Measurements from ENCODE around the gene MYH15.
"Not testable (repeated sequence)": the region's sequence is repeated elsewhere in the genome, so short reads cannot be mapped to it uniquely, and the experiment has no call there.

The MYH15 gene

DNA sequence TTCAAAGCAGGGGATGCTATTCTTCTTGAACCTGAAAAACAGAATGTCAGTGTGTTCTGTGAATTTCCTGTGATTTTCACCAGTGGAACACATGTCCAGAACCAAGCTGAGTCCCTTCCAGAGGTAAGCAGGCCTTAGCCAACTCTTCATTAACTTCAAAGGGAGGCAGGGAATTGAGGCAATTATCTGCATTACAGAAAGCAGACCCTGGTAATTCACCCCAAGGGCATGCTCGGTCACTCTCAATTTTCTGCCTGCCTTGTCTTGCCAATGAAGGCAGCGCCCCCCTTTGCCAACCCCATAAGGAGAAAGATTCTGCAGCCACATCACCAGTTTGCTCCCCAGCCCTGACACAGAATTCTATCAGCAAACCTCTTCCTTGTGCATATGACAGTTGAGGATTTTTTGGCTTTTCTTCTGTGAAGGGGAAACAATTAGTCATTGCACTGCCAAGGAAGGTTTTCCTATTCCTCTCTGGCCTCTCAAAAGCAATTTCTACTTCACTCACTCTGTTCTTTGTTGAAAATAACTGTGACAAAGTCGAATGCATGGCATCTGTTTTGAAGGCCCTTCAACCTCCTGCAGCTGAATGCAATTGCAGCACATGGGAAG is 128.8 kb downstream of the MYH15 start:
- no peak for DNase-seq

DNA sequence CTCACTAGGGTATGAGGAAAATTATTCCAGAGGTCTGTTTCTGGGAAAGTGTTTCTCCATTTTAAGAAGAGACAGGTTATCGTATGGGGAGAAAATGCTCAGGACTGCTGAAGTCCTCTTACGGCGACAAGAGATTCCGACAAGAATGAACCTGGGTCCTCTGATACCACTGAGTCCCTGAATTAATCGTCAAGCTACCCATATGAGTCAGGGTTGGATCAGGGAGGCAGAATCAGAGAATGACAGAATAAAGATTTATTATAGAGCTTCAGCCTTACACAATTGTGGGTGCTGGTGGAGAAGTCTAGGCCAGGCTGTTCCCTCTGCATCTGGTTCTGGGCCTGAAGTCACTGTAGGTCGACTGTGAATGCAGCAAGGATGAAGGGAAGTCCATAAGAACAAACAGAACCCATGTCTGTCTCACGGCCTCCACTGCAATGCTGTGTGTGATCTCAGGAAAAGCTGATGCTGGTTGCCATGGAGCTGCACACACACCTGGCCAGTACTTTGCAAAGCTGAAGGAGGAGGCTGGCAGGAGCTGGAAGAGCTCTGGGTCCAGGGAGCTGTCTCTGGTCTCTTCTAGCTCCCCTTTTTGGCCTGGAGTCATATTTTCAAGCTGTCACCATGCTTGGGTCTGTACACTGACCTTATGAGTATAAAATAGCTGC is 130.1 kb downstream of the MYH15 start:
- DNase-seq = no peak

DNA sequence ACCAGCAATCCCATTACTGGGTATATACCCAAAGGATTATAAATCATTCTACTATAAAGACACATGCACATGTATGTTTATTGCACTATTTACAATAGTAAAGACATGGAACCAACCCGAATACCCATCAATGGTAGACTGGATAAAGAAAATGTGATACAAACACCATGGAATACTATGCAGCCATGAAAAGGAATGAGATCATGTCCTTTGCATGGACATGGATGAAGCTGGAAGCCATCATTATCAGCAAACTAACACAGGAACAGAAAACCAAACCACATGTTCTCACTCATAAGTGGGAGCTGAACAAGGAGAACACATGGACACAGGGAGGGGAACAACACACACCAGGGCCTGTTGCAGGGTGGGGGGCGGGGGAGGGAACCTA is 131.4 kb downstream of the MYH15 start:
- DNase-seq = not testable (repeated sequence)

DNA sequence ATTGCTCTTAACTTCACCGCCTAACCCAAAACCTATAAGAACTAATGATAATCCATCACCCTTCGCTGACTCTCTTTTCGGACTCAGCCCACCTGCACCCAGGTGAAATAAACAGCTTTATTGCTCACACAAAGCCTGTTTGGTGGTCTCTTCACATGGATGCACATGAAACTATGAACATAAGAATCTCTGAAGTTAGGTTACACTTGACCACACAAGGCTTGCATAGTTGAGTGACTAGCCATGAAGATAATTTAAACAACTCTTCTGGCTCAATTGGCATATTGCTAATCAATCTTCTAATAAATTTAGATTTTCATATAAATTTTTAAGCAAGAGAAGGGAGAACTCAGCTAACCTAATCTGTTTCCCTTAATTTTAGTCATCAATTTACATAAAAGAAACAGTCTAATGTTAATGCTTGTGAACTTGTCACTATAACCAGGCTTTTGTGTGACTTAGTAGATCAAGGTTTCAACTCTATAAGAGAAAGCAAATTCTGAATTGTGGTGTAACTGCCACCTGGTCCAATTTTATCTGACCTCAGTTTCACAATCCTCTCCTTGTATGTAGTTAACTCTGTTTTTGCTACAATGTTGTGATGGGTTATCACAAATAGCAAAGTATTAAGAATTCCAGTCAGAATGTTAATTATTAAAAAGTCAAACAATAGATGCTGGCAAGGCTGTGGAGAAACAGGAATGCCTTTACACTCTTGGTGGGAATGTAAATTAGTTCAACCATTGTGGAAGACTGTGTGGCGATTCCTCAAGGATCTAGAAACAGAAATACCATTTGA is 132.0 kb downstream of the MYH15 start:
- no peak for DNase-seq

DNA sequence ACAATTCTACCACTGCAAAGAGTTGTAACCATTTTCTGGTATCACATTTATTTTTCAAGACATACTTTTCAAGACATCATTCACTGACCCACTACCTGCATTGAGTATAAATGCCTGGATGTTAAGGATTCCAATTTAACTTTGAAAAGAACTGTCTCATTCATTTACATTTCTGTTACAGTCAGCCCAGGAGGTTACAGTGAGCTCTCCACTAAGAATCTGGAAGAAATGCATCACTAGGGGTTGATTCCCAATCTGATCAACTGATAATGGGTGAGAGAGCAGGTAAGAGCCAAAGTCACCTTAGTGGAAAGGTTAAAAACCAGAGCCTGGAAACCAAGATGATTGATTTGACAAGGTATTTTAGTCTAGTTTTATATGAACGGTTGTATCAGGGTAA is 133.0 kb downstream of the MYH15 start:
- DNase-seq = no peak

DNA sequence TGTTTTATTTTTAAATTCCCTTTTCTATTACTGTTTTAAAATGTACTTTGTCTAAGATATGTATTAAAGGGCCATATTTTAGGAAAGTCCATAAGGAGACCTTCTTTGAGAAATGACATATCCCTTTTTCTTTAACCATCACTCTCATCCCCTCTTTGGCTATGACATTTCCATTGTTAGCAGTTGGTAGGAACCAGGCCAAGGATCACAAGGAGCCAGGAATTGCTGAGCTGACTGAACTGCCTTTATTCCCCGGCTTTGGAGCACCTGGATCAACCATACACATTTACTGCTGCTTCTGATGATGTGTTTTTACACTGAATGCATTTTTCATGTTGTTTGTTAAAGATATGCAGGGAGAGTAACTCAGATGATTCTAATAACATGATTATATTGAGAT is 134.4 kb downstream of the MYH15 start:
- no peak for DNase-seq

DNA sequence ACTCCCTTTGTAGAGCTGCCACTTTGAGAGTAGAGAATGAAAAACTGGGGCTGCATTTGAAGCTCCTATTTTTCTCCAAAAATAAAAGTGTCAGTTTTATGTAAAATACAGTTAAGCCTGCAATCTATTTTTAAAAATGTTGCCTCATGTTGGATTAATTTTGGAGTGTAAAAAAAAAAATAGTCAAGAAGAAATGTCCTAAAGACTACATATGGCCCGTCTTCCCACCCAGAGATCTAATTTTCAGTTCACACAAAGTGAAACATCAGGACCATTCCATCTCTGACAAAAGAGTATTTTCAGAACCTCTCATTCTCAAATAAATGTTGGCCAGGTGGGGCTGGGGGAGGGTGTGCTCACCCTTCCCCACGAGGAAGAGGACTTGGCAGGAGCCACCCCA is 151.4 kb downstream of the MYH15 start:
- no peak for DNase-seq

DNA sequence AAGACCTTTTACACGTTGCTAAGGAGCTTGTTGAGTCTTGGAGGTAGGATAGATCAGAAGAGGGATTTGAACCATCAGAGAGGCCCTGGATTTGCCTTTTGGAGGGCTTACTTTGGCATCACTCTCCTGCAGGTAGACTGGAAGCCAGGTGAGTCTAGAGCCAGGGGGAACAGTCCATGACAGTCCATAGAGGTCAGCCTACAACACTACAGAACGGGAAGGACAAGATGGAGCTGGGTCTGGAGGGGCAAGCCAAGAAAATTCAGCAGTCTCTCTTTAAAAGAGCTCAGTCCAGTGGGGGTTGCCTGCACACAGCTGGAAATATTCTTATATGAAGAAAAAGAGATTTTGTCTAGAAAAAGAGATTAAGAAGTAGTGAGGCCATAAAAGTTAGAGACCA is 153.4 kb downstream of the MYH15 start:
- no peak for DNase-seq

DNA sequence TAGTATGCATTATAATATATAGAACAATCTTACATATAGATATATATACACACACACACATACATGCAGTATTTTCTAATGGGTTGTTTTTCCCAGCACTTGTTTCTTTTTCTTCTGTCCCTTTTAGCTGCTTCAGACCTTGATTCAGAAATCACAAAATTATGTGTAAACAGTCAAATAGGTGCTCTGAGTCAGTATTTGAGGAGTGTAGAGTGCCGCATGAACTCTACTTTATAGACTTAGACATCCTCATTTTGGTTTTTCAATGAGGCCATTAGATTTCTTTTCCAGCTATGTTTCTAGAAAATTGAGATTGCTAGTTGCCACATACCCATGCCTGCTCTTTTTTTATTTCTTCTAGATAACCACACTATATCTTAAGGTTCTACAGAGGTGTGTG is 155.8 kb downstream of the MYH15 start:
- no peak for DNase-seq

DNA sequence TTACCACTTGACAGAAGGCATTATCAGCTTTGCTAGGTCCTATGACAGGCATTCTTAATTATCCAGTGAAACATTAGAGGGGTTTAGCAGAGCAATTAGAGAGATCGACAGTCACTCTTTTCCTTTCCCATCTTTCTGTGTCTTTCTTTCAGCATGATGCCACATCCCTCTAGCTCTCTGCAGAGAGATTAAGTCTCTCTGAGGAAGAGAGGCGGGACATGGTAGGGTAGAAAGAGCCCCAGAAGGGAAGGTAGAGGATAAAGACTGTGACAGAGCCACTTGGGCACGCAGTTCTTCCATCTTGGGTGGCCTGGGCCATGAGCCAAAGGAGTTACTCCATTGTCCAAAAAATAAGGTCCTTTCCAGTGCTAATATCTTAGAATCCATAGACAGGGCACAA is 158.2 kb downstream of the MYH15 start:
- no peak for DNase-seq

DNA sequence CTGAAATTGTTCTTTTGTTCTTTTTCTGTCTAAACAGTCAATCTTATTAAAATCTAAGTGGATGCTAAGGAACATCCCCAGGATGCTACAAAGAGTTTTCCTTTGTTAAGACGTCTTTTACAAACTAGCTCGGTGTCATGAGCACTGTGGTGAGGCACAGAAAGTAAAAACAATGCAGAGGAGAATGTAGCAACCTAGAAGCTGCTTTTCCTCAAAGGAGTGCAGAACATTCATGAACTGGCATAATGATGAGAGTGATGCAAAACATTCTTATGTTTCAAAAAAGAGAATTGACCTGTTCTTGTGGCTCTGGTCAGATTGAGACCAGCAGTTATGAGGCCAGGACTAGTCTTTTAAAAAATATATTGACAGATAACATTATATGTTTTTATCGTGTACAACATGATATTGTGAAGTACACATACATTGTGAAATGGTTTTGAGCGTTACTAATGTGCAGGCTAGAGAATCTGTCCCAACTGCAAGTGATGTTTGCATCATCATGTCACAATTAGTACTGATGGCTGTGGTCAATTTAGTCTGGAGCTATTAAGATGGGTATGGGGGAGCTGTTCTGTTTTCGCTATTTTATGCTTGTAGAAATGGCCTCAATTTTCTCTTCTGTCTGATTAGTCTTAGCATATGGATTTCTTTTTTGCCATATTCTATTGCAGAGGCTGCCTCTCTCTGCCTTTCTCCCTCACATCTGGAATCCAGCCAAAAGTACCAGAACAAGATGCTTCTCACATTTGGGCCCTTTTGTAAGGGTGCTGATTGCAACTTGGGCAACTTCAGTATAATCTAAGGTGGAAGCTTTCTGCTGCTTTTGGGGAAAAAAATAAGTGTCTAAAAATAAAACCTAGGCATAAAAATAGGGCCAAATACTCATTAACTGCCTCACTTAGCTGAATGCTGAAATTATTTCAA is 163.8 kb downstream of the MYH15 start:
- no peak for DNase-seq

DNA sequence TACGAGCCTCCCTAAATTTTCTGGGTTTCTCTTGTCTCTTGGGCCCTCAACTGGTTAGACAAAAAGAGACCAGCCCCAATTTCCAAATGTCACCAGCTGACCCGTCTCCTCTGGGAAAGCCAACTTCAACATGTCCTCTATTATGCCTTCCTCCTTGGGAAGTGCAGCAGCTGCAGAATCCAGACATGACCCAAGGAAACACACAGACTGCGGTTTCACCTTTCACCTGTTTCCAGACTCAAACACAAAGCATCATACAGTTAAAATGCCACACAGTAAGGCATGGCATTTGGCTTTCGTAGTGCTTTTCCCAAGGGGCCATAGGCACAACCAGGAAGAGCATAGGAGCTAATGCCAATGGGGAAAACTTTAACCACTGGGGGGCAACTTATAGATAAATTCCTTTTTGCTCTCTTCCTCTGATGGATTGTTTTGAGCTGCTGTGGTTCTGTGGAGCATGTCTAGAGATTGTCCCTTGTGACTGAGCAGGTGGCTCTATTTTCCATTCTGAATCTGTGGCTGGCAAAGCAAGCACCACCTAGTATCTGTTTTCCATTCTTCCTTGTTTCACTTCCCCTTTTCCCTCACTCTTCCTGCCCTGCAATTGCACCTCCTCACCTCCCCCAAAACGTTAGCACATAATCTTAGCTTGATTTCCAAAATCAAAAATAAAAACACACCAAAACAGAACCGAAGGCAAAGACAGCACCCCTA is 164.7 kb downstream of the MYH15 start:
- DNase-seq = no peak

DNA sequence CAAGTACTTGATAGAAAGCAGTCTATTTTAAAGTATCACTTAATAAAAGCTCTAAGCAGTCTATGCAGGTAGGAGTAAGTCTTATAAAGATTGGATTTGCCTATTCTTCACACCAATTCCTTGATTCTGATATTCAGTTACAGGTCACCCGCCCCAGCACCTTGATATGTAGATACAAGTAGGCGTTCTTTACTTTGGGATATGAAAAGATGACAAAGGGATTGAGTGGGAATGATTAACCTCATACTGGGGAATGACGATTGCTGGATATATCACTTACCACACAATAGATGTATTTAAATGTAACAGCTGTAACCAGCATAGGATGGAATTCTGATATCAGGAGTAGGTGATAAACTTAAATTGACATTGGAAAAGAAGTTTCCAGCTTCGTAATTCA is 166.9 kb downstream of the MYH15 start:
- DNase-seq = no peak

DNA sequence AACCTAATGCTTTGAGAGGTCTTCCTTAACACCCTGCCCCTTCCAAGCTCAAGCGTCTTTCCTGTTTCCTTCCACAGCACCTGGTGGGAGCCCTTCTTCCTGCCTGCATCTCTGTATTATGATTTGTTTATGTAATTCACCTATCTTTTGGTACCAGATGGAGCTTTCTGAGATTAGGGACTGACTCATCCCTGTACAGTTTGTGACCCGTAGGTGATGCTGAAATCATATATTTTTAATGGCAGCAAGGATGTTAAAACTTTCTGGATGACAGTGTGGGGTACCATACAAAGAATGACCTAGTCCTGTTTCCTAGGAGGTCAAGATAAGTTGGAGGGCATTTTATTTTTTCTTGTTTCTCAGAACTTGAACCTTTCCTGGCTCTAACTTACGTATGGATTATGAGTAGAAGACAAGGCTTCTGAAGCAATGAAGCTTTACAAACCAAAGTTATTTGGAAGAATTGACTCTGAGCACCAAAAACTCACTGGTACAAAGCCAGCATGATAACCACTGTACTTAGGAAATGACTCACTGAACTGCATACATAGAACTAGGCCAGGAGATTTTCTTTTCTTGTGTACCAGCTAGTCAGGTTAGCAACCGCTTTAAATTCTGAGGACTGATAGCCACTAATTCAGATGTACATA is 167.4 kb downstream of the MYH15 start:
- DNase-seq = no peak

DNA sequence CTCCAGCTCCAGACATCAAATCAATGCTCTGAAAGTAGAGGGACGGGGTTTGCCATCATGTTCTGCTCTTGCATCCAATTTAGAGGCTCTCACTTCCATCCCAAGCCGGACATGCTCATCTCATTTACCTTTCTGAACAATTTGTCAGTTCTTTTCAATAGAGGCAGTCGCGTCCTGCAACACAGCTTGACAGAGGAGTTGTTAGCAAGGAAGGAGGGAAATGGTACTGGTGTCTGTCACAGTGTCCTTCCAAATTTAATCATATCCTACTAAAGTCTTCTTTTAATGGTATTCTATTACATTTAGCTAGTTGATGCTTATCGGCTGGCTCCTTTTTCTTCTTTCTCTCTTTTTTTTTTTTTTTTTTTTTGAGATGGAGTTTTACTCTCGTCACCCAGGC is 168.5 kb downstream of the MYH15 start:
- DNase-seq = no peak

DNA sequence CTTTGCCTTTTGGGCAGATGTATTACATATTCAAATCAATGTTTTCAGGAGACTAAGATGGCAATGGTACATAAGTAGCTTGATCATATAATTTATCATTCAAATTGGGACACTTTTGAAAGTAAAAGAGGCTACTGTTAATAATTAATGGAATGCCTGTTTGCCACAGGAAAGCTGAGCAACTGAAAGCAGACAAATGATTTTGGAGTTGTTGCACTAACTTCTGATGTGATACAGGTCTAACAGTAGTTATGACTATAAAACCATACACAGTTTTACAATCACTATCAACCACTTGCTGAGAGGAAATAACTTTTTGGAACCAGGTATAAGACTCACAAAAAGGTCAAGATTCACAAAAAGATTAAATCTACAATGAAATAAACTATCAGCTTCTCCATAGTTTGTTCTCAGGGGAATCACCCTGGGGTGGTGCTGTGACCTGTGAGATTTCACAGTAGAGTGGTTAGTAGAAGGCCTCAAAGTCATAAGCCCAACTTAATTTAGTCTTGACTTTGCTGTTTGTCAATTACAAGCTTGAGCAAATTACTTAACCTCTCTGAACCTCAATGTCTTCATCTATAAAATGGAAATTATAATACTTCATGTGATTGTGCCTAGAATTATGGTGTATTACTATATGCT is 171.4 kb downstream of the MYH15 start:
- DNase-seq = no peak

DNA sequence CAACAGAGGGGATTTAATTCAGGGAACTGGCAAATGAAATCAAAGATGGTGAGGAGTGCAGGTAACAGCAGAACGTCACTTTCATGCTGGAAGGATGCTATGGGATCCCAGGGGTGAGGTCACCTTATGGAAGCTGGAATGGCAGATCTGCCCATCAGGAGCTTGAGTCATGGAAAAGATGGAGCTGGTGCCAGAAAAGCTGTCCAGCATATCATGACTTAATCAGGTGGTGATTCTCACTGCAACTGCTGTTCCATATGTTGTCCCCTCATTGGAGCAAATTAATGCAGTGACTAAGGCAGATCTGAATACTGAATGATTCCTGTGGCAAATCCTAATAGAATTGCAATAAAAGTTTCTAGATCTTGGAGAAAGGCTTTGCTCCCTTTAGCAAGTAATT is 175.7 kb downstream of the MYH15 start:
- DNase-seq = no peak

DNA sequence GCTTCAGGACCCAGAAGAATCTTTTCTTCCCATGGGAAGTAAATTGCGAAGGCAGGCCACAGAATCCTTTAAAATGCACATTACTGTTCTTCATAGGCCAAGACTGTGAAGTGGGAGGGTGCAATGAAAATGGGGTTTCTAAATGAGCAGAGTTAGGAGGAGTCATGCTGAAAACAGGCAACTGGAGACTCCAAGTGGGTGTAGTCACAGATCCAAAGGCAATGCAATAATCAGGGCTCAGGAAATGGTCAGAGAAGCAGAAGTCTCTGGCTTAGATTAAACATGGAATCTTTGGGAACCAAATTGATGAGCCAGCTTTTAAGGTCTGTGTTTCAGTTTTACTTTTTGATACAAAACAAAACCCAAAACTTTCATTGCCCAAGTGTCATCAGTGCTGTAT is 176.4 kb downstream of the MYH15 start:
- DNase-seq = no peak

DNA sequence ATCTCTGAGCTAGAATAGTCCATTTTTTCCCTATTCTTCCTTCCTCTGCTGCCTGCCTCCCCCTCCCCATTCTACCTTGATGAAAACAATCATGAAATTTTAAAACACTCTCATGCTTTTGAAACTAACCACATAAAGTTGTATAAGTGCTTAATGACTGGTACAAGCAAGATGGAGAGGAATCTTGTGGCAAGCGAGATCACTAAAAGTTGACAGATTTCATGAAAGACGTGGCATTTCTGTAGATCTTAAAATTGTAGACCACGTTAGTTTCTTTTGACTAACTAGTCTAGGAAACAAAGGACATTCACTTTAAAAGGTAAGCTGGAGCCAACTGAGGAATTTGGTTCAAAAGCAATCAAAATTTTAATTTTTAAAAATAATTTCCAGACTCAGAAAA is 178.6 kb downstream of the MYH15 start:
- no peak for DNase-seq
